ENCODE results near the gene MKLN1.

- TF ChIP-seq CTCF (IDR thresholded peaks at IDR 0.05) (no peak), POLR2A (IDR thresholded peaks at IDR 0.05) (no peak)
These were observed 98.3 kb downstream of the MKLN1 start for GRCh38 chr7:131425992-131426391.

All from thyroid gland (tissue), 4 donors.